ENCODE results near the gene MYG1. TPM values are rescaled to one million over a fixed set of nuclear protein-coding genes. Genes with fewer than 3 reads are reported as not detected.

Gene MYG1
- total and polyA plus RNA-seq, 2 donors (not counting 3 experiments of a cell fraction or from before 2014, with no cell fraction given) = 65.5 to 65.8 TPM

DNA sequence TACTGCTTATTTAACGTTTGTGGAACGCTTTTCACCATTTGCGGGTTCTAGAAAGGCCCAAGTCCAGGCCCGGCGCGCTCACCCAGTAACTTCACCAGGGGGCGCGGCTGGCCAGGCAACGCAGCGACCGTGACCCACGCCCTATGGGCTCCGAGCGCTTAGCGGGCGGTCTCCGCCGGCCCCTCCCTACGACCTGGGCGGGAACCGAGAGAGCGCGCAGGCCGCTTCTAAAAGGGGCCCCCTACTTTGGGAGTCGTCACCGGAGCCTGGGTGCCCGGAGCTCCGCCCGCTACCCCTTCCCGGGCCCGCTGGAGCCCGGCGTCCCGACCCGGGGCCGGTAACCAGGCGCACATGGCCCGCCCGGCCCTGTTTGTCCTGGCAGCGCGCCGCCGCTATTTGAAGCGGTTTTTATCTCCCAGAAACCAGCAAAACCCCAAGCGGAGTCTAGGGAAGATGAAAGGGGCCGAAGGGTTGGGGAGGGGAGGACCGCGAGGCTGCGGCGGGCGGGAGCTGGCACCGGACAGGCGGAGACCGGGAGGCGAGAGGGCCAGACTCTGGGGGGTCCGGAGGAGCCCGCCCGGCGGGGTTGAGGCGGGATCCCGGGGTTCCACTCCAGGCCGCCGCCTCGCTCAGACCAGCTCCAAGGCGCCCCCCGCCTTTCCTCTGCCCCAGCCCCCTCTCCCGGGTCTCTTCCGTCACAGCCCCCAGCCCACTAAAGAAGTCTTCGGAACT, 25.4 kb downstream of the MYG1 start:
- ChIA-PET CTCF (interaction anchor here (0.6 to 13.2 kb wide), 11 partner anchors 11 to 184 kb away, joined by 3 to 225 read pairs (median 5); partner anchors contain the start of genes NPFF, SP1 and TARBP2), POLR2A (interaction anchor here (0.9 to 1.0 kb wide), 2 partner anchors 20 to 157 kb away, joined by 3 read pairs; no protein-coding TSS in a partner anchor)
- peak overlapping the region; percentile 43 for H3K27ac ChIP-seq (ENCODE audit: insufficient read depth, low read depth, low read length)
- peak; percentile 86 for DNase-seq (ENCODE audit: low read depth, low spot score)
- no peaks in the 10 kb centered on the region for H4K20me1 ChIP-seq (replicated peaks; ENCODE audit: control insufficient read depth, extremely low read depth, insufficient read depth, low read length)
- H3K79me2 ChIP-seq (ENCODE audit: control insufficient read depth, insufficient read depth, low read length) = peaks cover 5% of the 10 kb centered on the region
- H3K9me3 ChIP-seq (replicated peaks; ENCODE audit: control insufficient read depth, insufficient read depth, low read length) = no peaks in the 10 kb centered on the region
- H3K4me2 ChIP-seq (ENCODE audit: insufficient read depth, low read length) = peak overlapping the region; percentile 39
- peaks cover 24% of the 10 kb centered on the region for H3K4me1 ChIP-seq (ENCODE audit: control insufficient read depth, extremely low read depth, insufficient read depth, low read length)
- peak overlapping the region; percentile 83 for H2AFZ ChIP-seq (ENCODE audit: low read depth, low read length)
- no peaks in the 10 kb centered on the region for H3K36me3 ChIP-seq (ENCODE audit: control insufficient read depth in 2 of 2, extremely low read depth in 1 of 2, insufficient read depth in 2 of 2, low read length in 2 of 2)
- dilution Hi-C loops (cut with MboI; ENCODE audit: extremely low pct_ligation_motif_present, low sequenced_read_pairs) = no loop called here
- peak overlapping the region; percentile 75 for H3K9ac ChIP-seq (replicated peaks; ENCODE audit: extremely low read depth, insufficient read depth, low read length)
- H3K4me3 ChIP-seq (replicated peaks in 1 of 3; ENCODE audit: insufficient read depth in 1 of 3, low read depth in 1 of 3, low read length in 3 of 3) = peak overlapping the region; percentile 47 to 74 (median 56)
- H3K9me1 ChIP-seq (replicated peaks; ENCODE audit: control insufficient read depth, extremely low read depth, insufficient read depth, low read length) = no peaks in the 10 kb centered on the region
- TF ChIP-seq POLR2AphosphoS5 (IDR thresholded peaks at IDR 0.05; ENCODE audit: insufficient read depth, low read depth, low read length) (peak; percentile 77), MYC (IDR thresholded peaks at IDR 0.05; ENCODE audit: low read depth, low read length) (peak; percentile 38), GATA2 (IDR thresholded peaks at IDR 0.05; ENCODE audit: insufficient read depth, insufficient read length, low read depth, low read length) (no peak), EZH2 (IDR thresholded peaks at IDR 0.05; ENCODE audit: borderline replicate concordance, low read depth, low read length, severe bottlenecking) (no peak), FOS (IDR thresholded peaks at IDR 0.05; ENCODE audit: borderline replicate concordance, insufficient read depth, low read length) (no peak)
- TF ChIP-seq, protein P1, sequence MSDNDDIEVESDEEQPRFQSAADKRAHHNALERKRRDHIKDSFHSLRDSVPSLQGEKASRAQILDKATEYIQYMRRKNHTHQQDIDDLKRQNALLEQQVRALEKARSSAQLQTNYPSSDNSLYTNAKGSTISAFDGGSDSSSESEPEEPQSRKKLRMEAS (IDR thresholded peaks at IDR 0.05; ENCODE audit: insufficient read depth, insufficient read length) = peak; percentile 3
- TF ChIP-seq, protein P2, sequence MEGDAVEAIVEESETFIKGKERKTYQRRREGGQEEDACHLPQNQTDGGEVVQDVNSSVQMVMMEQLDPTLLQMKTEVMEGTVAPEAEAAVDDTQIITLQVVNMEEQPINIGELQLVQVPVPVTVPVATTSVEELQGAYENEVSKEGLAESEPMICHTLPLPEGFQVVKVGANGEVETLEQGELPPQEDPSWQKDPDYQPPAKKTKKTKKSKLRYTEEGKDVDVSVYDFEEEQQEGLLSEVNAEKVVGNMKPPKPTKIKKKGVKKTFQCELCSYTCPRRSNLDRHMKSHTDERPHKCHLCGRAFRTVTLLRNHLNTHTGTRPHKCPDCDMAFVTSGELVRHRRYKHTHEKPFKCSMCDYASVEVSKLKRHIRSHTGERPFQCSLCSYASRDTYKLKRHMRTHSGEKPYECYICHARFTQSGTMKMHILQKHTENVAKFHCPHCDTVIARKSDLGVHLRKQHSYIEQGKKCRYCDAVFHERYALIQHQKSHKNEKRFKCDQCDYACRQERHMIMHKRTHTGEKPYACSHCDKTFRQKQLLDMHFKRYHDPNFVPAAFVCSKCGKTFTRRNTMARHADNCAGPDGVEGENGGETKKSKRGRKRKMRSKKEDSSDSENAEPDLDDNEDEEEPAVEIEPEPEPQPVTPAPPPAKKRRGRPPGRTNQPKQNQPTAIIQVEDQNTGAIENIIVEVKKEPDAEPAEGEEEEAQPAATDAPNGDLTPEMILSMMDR (IDR thresholded peaks at IDR 0.05; ENCODE audit: extremely low read depth in 1 of 2, insufficient read depth in 1 of 2, low read depth in 1 of 2, low read length in 2 of 2) = peak; percentile 72 to 87
- FAIRE-seq = peak; percentile 87
- H3K27me3 ChIP-seq (ENCODE audit: control insufficient read depth in 2 of 2, insufficient read depth in 2 of 2, low read length in 2 of 2) = no peaks in the 10 kb centered on the region
- intact Hi-C loops (cut with micrococcal nuclease) = loop anchor here (1.0 to 2.0 kb wide), 3 partner anchors 54 to 183 kb away; no protein-coding TSS in a partner anchor
- no TSS peak for BruUV-seq (replicated peaks)

All from endothelial cell of umbilical vein (primary cell).